Kidney epithelial cell (primary cell): ENCODE data around the gene NDC1. TPM values are rescaled to one million over a fixed set of nuclear protein-coding genes. Genes with fewer than 3 reads are reported as not detected.
A peak's percentile ranks its signal among the peaks of the same experiment; 100 is the strongest.

Experiments
- DNase-seq: peaks from one replicate; pipeline ENCODE4 v3.0.0-alpha.2; 2010; ENCODE audit warnings: low read depth
- H3K27me3 ChIP-seq: 2 replicates; pipeline ENCODE4 v1.6.0; 2011; ENCODE audit warnings: low read length; ENCODE audit not compliant: control insufficient read depth, insufficient read depth
- H3K36me3 ChIP-seq: 2 replicates; pipeline ENCODE4 v1.5.1; 2011; ENCODE audit warnings: low read length; ENCODE audit not compliant: control insufficient read depth, insufficient read depth
- H3K4me3 ChIP-seq: 2 replicates; pipeline ENCODE4 v1.5.1; 2011; ENCODE audit warnings: low read depth, mild to moderate bottlenecking, control low read depth, low read length
- total RNA-seq: library from RNA; depleted of rRNA; stranded (reverse); fragments of >200 nt; gene quantifications from 2 replicates; pipeline ENCODE4 v1.2.3, GENCODE V29; 2015
- TF ChIP-seq, protein P1 (sequence below): IDR thresholded peaks from 2 replicates; pipeline ENCODE4 v1.5.1; 2011; ENCODE audit warnings: mild to moderate bottlenecking, moderate library complexity, low read length, control low read depth, inconsistent platforms; ENCODE audit not compliant: insufficient read depth, poor library complexity, severe bottlenecking

Gene NDC1
- total RNA-seq, 1 donor from 2014 or later: 22.8 TPM

DNA sequence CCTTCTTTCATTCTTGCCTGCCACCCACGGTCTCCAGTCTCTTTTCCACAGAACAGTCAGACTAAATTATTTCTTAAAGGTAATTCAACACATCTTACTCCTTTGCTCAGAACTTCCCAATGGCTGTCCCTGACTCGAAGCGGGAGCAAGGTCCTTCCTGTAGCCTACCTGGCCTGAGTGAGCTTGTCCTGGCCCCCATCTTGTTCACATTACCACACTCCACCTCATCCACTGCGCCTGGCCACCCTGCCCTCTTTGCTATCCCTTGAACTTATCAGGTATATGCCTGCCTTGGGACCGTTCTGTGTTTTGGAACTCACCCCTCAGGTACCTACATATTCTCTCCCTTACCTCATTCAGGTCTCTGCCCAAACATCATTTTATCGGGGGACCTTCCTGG is 85.8 kb downstream of the NDC1 start:
- TF ChIP-seq, protein P1, sequence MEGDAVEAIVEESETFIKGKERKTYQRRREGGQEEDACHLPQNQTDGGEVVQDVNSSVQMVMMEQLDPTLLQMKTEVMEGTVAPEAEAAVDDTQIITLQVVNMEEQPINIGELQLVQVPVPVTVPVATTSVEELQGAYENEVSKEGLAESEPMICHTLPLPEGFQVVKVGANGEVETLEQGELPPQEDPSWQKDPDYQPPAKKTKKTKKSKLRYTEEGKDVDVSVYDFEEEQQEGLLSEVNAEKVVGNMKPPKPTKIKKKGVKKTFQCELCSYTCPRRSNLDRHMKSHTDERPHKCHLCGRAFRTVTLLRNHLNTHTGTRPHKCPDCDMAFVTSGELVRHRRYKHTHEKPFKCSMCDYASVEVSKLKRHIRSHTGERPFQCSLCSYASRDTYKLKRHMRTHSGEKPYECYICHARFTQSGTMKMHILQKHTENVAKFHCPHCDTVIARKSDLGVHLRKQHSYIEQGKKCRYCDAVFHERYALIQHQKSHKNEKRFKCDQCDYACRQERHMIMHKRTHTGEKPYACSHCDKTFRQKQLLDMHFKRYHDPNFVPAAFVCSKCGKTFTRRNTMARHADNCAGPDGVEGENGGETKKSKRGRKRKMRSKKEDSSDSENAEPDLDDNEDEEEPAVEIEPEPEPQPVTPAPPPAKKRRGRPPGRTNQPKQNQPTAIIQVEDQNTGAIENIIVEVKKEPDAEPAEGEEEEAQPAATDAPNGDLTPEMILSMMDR: no peak
- no peak for DNase-seq
- no peaks in the 10 kb centered on the region for H3K36me3 ChIP-seq
- H3K4me3 ChIP-seq: no peak overlapping the region
- no peaks in the 10 kb centered on the region for H3K27me3 ChIP-seq

DNA sequence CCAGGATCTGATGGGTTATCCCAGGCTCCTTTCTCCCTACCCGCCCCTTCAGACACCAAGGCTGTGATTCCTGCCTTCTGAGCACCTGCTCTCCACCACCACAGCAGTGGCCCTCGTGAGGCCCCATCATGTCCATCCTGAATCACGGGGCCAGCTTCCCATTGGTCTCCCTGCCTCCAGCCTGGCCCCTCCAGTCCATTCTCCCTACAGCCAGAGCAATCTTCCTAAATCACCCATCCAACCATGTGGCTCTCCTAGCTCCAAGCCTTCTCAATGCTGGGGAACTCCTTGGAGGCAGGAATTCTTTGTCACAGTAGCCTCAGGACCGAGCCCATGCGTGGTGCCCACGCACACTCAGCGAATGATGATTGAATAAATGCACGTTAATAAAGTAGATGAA is 90.3 kb downstream of the NDC1 start:
- TF ChIP-seq, protein P1: no peak
- Histone ChIP-seq H3K36me3 (no peaks in the 10 kb centered on the region), H3K4me3 (no peak overlapping the region), H3K27me3 (no peaks in the 10 kb centered on the region)
- no peak for DNase-seq

DNA sequence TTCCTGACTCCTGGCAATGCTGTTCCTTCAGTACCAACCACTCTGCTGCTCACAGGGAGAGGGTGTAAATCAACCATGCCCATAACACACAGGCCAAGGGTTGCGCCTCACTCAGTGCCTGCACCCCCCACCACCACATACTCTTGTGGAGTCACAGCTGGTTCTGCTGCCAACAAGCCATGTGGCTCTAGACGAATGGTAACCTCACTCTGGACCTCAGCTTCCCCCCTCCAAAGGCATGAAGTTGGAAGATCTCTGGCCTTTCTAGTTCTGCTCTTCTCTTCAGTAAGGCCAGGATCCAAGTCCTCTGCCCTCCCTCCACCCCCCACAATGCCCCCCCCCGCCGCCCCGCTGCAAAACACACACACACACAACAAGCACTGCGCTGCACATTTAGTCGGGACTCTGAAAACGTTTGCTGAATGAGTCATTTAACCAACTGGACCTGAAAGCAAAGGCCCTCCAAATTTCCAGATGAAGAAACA is 97.4 kb downstream of the NDC1 start:
- no peak overlapping the region for H3K4me3 ChIP-seq
- H3K27me3 ChIP-seq: peaks cover 18% of the 10 kb centered on the region
- DNase-seq: no peak
- TF ChIP-seq, protein P1: no peak
- no peaks in the 10 kb centered on the region for H3K36me3 ChIP-seq

DNA sequence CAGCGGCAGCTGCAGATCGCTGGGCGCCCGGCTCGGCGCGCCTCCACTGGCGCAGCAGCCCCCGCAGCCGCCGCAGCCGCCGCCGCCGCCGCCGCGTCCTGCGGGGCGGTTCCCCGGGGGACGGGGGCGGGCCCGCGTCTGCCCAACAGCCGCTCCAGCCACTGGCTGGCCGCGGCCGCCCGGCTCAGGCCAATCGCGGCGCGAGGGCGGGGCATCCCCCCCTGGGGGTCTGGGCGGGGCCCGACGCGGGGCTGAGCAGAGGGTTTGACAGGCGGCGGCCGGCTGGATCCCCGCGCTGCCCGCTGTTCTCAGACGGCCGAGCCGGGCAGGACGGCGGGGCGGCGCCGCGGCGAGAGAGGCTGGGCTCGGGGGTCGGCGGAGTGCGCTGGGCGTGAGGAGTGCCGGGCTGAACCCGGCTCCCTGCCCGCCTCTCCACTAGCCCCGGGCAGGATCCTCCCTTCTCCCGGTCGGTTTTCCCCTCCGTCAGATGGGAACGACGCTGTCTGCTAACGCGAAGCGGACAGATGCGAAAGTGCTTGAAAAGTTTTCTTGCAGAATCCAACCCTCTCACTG is 98.9 kb downstream of the NDC1 start, which contains the start of gene GLIS1:
TSS of gene GLIS1 (minus strand) at position 56 of the 573 bp plus-strand sequence. CDS start 1,100 bp downstream, outside the sequence.
- Histone ChIP-seq H3K4me3 (peak within 1 kb of the TSS; percentile 52), H3K36me3 (no peaks in the 10 kb centered on the region), H3K27me3 (peaks cover 21% of the 10 kb centered on the region)
- no peak for DNase-seq
- TF ChIP-seq, protein P1: no peak

DNA sequence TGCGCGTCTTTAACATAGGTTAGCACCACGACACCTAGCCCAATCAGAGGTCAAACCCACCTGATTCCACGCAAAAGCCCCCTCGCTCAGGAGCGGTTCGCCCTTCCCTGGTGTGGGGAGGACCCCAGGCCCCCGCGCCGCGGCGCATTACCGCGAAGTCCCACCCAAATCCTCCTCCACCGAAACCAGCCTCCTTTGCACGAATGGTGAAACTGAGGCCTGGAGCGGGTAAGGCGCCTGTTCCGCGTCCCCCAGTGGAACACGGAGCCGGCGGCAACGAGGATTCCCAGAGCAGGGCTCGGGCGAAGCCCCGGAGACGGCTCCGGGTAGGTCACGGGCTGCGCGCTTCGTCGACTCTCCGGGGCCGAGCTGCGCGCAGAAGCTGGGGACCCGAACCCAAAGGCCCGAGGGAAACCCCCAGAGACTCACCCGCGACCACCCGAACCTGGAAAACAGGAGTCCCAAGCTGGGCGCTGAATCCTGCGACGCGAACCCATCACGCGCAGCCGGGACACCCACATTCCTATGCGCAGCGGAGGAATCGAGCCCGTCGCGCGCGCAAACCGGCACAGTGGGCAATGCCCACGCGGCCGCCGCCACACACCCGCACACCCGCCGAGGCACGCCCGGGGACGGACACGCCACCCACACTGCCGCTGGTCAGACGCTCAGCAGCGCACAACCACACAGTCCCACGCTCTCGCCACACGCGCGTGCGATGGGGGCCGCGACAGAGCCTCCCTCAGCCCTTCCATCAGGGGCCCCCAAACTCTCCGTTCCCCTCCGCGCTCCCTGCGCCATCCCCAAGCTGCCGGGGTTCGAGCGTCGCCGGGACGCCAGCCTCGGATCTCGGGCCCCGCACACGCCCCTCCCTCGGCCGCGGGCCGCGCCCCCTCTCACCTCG is 99.6 kb downstream of the NDC1 start:
- TF ChIP-seq, protein P1: no peak
- H3K27me3 ChIP-seq: peaks cover 21% of the 10 kb centered on the region

More for the DNA sequence above, 99.6 kb downstream of the NDC1 start:
- no peak for DNase-seq
- no peaks in the 10 kb centered on the region for H3K36me3 ChIP-seq
- peak overlapping the region; percentile 52 for H3K4me3 ChIP-seq
